ENCODE measurements around the gene ABCA8. TPM values are rescaled to one million over a fixed set of nuclear protein-coding genes. Genes with fewer than 3 reads are reported as not detected.
A peak's percentile ranks its signal among the peaks of the same experiment; 100 is the strongest.

Gene ABCA8
- total and polyA plus RNA-seq, 2 experiments from 2014 or later, result not detected

DNA sequence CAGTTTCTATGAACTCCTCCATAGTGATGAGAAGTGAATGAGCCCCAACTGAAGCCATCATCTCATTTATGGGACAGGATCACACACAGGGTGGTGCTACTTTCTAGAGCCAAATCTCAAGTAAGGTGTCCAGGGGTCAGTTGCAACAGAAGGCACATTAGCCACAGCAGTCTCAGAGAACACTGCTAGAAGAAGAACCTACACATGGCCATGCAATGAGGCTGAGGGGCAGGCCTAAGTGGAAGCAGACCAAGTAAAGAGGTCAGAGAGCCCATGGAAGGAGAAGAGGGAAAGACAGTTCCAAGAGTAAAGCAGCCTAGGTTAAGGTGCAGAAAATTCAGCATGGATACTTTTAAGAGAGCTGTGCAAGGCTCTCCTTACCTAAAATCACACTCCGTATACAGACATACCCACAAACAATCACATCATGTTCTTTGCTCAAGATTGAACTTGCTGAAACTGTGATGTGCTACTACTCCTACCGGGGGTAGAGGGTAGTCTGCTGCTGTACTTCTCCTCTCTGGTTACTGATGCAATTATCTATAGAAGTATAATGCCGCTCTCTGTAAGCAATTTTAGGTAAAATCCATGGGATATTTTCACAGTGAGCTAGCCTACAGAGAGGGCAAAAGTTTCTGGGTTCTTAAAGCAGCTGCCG is 1.7 kb downstream of the ABCA8 start:
- ATAC-seq (no peak), DNase-seq (ENCODE audit: low spot score) (no peak)
- no peaks in the 10 kb centered on the region for H3K36me3 ChIP-seq (ENCODE audit: insufficient read depth)
- H3K79me2 ChIP-seq (replicated peaks; ENCODE audit: insufficient read depth), result no peaks in the 10 kb centered on the region
- 0 out of 2 replicates have a peak overlapping the region, but pooled peaks have one; percentile 38 for H2AFZ ChIP-seq
- TF ChIP-seq EZH2phosphoT487 (IDR thresholded peaks at IDR 0.05; ENCODE audit: unreplicated experiment) (no peak), ETS1 (IDR thresholded peaks at IDR 0.05) (no peak), STAT1 (IDR thresholded peaks at IDR 0.05; ENCODE audit: unreplicated experiment) (no peak), CREB1 (CRISPR knock-in tag; IDR thresholded peaks at IDR 0.05; ENCODE audit: low read depth) (no peak), NANOG (IDR thresholded peaks at IDR 0.05; ENCODE audit: borderline replicate concordance) (no peak), ZNF114 (CRISPR knock-in tag; IDR thresholded peaks at IDR 0.05) (no peak), EZH2 (IDR thresholded peaks at IDR 0.05; ENCODE audit: low read depth, unreplicated experiment) (no peak)
- TF ChIP-seq, protein P1, sequence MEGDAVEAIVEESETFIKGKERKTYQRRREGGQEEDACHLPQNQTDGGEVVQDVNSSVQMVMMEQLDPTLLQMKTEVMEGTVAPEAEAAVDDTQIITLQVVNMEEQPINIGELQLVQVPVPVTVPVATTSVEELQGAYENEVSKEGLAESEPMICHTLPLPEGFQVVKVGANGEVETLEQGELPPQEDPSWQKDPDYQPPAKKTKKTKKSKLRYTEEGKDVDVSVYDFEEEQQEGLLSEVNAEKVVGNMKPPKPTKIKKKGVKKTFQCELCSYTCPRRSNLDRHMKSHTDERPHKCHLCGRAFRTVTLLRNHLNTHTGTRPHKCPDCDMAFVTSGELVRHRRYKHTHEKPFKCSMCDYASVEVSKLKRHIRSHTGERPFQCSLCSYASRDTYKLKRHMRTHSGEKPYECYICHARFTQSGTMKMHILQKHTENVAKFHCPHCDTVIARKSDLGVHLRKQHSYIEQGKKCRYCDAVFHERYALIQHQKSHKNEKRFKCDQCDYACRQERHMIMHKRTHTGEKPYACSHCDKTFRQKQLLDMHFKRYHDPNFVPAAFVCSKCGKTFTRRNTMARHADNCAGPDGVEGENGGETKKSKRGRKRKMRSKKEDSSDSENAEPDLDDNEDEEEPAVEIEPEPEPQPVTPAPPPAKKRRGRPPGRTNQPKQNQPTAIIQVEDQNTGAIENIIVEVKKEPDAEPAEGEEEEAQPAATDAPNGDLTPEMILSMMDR (conservative IDR thresholded peaks at IDR 0.05; ENCODE audit: low read depth in 2 of 2), result no peak
- TF ChIP-seq, protein P2, sequence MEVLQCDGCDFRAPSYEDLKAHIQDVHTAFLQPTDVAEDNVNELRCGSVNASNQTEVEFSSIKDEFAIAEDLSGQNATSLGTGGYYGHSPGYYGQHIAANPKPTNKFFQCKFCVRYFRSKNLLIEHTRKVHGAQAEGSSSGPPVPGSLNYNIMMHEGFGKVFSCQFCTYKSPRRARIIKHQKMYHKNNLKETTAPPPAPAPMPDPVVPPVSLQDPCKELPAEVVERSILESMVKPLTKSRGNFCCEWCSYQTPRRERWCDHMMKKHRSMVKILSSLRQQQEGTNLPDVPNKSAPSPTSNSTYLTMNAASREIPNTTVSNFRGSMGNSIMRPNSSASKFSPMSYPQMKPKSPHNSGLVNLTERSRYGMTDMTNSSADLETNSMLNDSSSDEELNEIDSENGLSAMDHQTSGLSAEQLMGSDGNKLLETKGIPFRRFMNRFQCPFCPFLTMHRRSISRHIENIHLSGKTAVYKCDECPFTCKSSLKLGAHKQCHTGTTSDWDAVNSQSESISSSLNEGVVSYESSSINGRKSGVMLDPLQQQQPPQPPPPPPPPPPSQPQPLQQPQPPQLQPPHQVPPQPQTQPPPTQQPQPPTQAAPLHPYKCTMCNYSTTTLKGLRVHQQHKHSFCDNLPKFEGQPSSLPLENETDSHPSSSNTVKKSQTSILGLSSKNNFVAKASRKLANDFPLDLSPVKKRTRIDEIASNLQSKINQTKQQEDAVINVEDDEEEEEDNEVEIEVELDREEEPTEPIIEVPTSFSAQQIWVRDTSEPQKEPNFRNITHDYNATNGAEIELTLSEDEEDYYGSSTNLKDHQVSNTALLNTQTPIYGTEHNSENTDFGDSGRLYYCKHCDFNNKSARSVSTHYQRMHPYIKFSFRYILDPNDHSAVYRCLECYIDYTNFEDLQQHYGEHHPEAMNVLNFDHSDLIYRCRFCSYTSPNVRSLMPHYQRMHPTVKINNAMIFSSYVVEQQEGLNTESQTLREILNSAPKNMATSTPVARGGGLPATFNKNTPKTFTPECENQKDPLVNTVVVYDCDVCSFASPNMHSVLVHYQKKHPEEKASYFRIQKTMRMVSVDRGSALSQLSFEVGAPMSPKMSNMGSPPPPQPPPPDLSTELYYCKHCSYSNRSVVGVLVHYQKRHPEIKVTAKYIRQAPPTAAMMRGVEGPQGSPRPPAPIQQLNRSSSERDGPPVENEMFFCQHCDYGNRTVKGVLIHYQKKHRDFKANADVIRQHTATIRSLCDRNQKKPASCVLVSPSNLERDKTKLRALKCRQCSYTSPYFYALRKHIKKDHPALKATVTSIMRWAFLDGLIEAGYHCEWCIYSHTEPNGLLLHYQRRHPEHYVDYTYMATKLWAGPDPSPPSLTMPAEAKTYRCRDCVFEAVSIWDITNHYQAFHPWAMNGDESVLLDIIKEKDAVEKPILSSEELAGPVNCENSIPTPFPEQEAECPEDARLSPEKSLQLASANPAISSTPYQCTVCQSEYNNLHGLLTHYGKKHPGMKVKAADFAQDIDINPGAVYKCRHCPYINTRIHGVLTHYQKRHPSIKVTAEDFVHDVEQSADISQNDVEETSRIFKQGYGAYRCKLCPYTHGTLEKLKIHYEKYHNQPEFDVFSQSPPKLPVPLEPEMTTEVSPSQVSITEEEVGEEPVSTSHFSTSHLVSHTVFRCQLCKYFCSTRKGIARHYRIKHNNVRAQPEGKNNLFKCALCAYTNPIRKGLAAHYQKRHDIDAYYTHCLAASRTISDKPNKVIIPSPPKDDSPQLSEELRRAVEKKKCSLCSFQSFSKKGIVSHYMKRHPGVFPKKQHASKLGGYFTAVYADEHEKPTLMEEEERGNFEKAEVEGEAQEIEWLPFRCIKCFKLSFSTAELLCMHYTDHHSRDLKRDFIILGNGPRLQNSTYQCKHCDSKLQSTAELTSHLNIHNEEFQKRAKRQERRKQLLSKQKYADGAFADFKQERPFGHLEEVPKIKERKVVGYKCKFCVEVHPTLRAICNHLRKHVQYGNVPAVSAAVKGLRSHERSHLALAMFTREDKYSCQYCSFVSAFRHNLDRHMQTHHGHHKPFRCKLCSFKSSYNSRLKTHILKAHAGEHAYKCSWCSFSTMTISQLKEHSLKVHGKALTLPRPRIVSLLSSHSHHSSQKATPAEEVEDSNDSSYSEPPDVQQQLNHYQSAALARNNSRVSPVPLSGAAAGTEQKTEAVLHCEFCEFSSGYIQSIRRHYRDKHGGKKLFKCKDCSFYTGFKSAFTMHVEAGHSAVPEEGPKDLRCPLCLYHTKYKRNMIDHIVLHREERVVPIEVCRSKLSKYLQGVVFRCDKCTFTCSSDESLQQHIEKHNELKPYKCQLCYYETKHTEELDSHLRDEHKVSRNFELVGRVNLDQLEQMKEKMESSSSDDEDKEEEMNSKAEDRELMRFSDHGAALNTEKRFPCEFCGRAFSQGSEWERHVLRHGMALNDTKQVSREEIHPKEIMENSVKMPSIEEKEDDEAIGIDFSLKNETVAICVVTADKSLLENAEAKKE (CRISPR knock-in tag; IDR thresholded peaks at IDR 0.05), result no peak
- no peaks in the 10 kb centered on the region for H3K4me1 ChIP-seq (ENCODE audit: insufficient read depth)
- no peaks in the 10 kb centered on the region for H4K20me1 ChIP-seq (replicated peaks; ENCODE audit: insufficient read depth)
- no peak overlapping the region for H3K4me3 Mint-ChIP-seq
- H3K9me3 Mint-ChIP-seq, result no peaks in the 10 kb centered on the region
- no peaks in the 10 kb centered on the region for H3F3A ChIP-seq (replicated peaks; ENCODE audit: low read depth)
- no peaks in the 10 kb centered on the region for H3K27me3 Mint-ChIP-seq (ENCODE audit: insufficient read depth, low read depth, poor library complexity)
- no peaks in the 10 kb centered on the region for H3K4me1 Mint-ChIP-seq
- H3K9me2 ChIP-seq (ENCODE audit: insufficient read depth), result no peaks in the 10 kb centered on the region
- no peak overlapping the region for H3K27ac Mint-ChIP-seq
- no peak overlapping the region for H3K4me2 ChIP-seq
- no peaks in the 10 kb centered on the region for H3K27me3 ChIP-seq (ENCODE audit: insufficient read depth)
- H3K27ac ChIP-seq (ENCODE audit: low read depth), result no peak overlapping the region
- no peaks in the 10 kb centered on the region for H3K36me3 Mint-ChIP-seq (ENCODE audit: low read depth)
- H3K4me3 ChIP-seq, result no peak overlapping the region

Data from GM23338 (cell line).